Left hindlimb (tissue), 1 donor: ENCODE results near the gene KPNA4.
"Not testable (repeated sequence)": the region's sequence is repeated elsewhere in the genome, so short reads cannot be mapped to it uniquely, and the experiment has no call there.

Experiments used
- DNase-seq: peaks from one replicate; pipeline ENCODE4 v3.0.0-alpha.2; 2018

The KPNA4 gene

GRCh38 chr3:160482796-160483195 is 82.6 kb downstream of the KPNA4 start:
- no peak for DNase-seq

- no peak for DNase-seq
Measured at GRCh38 chr3:160481856-160482255, 83.5 kb downstream of the KPNA4 start.

- no peak for DNase-seq
Measured at GRCh38 chr3:160480931-160481330, 84.4 kb downstream of the KPNA4 start.

GRCh38 chr3:160479376-160479775 is 86.0 kb downstream of the KPNA4 start:
- no peak for DNase-seq

GRCh38 chr3:160478338-160478737 is 87.0 kb downstream of the KPNA4 start:
- DNase-seq = no peak

- no peak for DNase-seq
Measured at GRCh38 chr3:160477750-160478149, 87.6 kb downstream of the KPNA4 start.

- DNase-seq = no peak
Measured at GRCh38 chr3:160475884-160476283, 89.5 kb downstream of the KPNA4 start.

- no peak for DNase-seq
Measured at GRCh38 chr3:160475153-160475552, 90.2 kb downstream of the KPNA4 start.

- DNase-seq = no peak
Measured at GRCh38 chr3:160474416-160474838, 90.9 kb downstream of the KPNA4 start.

GRCh38 chr3:160473978-160474377 is 91.4 kb downstream of the KPNA4 start:
- DNase-seq = no peak

GRCh38 chr3:160473221-160473620 is 92.2 kb downstream of the KPNA4 start:
- DNase-seq = no peak

- no peak for DNase-seq
Measured at GRCh38 chr3:160472344-160472743, 93.0 kb downstream of the KPNA4 start.

GRCh38 chr3:160471892-160472291 is 93.5 kb downstream of the KPNA4 start:
- DNase-seq = no peak

- DNase-seq = no peak
Measured at GRCh38 chr3:160470181-160470580, 95.2 kb downstream of the KPNA4 start.

GRCh38 chr3:160464971-160465370 is 100.4 kb downstream of the KPNA4 start:
- DNase-seq = no peak

GRCh38 chr3:160464321-160464720 is 101.0 kb downstream of the KPNA4 start:
- DNase-seq = no peak

GRCh38 chr3:160460033-160460432 is 105.3 kb downstream of the KPNA4 start:
- no peak for DNase-seq

GRCh38 chr3:160459450-160459970 is 105.9 kb downstream of the KPNA4 start:
- DNase-seq = no peak

- no peak for DNase-seq
Measured at GRCh38 chr3:160458151-160458550, 107.2 kb downstream of the KPNA4 start.

- no peak for DNase-seq
Measured at GRCh38 chr3:160455846-160456245, 109.5 kb downstream of the KPNA4 start.

- no peak for DNase-seq
Measured at GRCh38 chr3:160454995-160455394, 110.4 kb downstream of the KPNA4 start.

GRCh38 chr3:160452251-160452650 is 113.1 kb downstream of the KPNA4 start:
- not testable (repeated sequence) for DNase-seq

GRCh38 chr3:160451602-160452001 is 113.8 kb downstream of the KPNA4 start:
- no peak for DNase-seq

- no peak for DNase-seq
Measured at GRCh38 chr3:160450846-160451245, 114.5 kb downstream of the KPNA4 start.
